Right atrium auricular region (tissue), 2 donors: ENCODE measurements around the gene ASXL1. TPM values are rescaled to one million over a fixed set of nuclear protein-coding genes. Genes with fewer than 3 reads are reported as not detected.
A peak's percentile ranks its signal among the peaks of the same experiment; 100 is the strongest.

Source experiments
- DNase-seq: peaks from one replicate; pipeline ENCODE4 v3.0.0-alpha.2; 2019; ENCODE audit warnings: low spot score
- H3K27ac ChIP-seq, 2 donors: fragments of 200-600 bp; sonication (generic); 1 replicate in 1 of 2; 2 replicates in 1 of 2; pipeline ENCODE4 v1.5.1; 2016 to 2019
- H3K27me3 ChIP-seq, 2 donors: fragments of 200-600 bp; sonication (generic); one replicate each; pipeline versions ENCODE4 v1.5.1 to v1.6.0; 2017 to 2019
- H3K36me3 ChIP-seq: fragments of 200-600 bp; sonication (generic); one replicate; pipeline ENCODE4 v1.5.1; 2016
- H3K4me1 ChIP-seq, 2 donors: fragments of 200-600 bp; sonication (generic); one replicate each; pipeline versions ENCODE4 v1.5.1 to v1.6.0; 2017 to 2019
- H3K4me3 ChIP-seq, 2 donors: fragments of 200-600 bp; sonication (generic); 1 replicate in 1 of 2; 2 replicates in 1 of 2; pipeline ENCODE4 v1.5.1; 2017 to 2019; ENCODE audit warnings: mild to moderate bottlenecking in 1 of 2, moderate library complexity in 1 of 2
- H3K9me3 ChIP-seq, 2 donors: fragments of 200-600 bp; sonication (generic); one replicate each; pipeline ENCODE4 v1.5.1; 2019
- CTCF ChIP-seq, 2 donors: fragments of 200-600 bp; sonication (generic); IDR thresholded peaks; one replicate each; pipeline ENCODE4 v1.5.1; 2019; ENCODE audit warnings: antibody characterized with exemption in 2 of 2
- total RNA-seq, 2 donors: library from RNA; depleted of rRNA; stranded (reverse); fragments of >200 nt; gene quantifications; one replicate each; pipeline ENCODE4 v1.1.0, GENCODE V29; 2016

ASXL1 gene
- total RNA-seq, 2 donors from 2014 or later: 15.9 to 30.5 TPM

GRCh38 chr20:32434434-32434833 is 76.3 kb downstream of the ASXL1 start:
- TF ChIP-seq CTCF (IDR thresholded peaks at IDR 0.05): no peak
- no peaks in the 10 kb centered on the region for H3K9me3 ChIP-seq
- no peak overlapping the region for H3K4me3 ChIP-seq
- no peaks in the 10 kb centered on the region for H3K27me3 ChIP-seq
- DNase-seq: peak; percentile 52
- H3K4me1 ChIP-seq: peaks cover 0 to 31% of the 10 kb centered on the region in 2 donors
- H3K27ac ChIP-seq: peak overlapping the region; percentile 10 to 23
- H3K36me3 ChIP-seq: peaks cover 100% of the 10 kb centered on the region

- TF ChIP-seq CTCF (IDR thresholded peaks at IDR 0.05): no peak
- H3K4me3 ChIP-seq: no peak overlapping the region
- peaks cover 0 to 31% of the 10 kb centered on the region in 2 donors for H3K4me1 ChIP-seq
- DNase-seq: peak; percentile 32
- no peak overlapping the region for H3K27ac ChIP-seq
- H3K36me3 ChIP-seq: peaks cover 95% of the 10 kb centered on the region
- H3K27me3 ChIP-seq: no peaks in the 10 kb centered on the region
- no peaks in the 10 kb centered on the region for H3K9me3 ChIP-seq
These were observed 77.4 kb downstream of the ASXL1 start for GRCh38 chr20:32435449-32436107.

GRCh38 chr20:32436142-32436861 is 78.2 kb downstream of the ASXL1 start:
- H3K4me3 ChIP-seq: no peak overlapping the region
- TF ChIP-seq CTCF (IDR thresholded peaks at IDR 0.05): no peak
- no peak for DNase-seq
- peaks cover 0 to 31% of the 10 kb centered on the region in 2 donors for H3K4me1 ChIP-seq
- no peak overlapping the region for H3K27ac ChIP-seq
- H3K36me3 ChIP-seq: peaks cover 88% of the 10 kb centered on the region
- no peaks in the 10 kb centered on the region for H3K9me3 ChIP-seq
- H3K27me3 ChIP-seq: no peaks in the 10 kb centered on the region

- Histone ChIP-seq H3K36me3 (peaks cover 87% of the 10 kb centered on the region), H3K4me1 (peaks cover 0 to 27% of the 10 kb centered on the region in 2 donors), H3K9me3 (no peaks in the 10 kb centered on the region), H3K27me3 (no peaks in the 10 kb centered on the region), H3K4me3 (no peak overlapping the region), H3K27ac (no peak overlapping the region)
- TF ChIP-seq CTCF (IDR thresholded peaks at IDR 0.05): no peak
- DNase-seq: peak; percentile 28
These were observed 78.8 kb downstream of the ASXL1 start for GRCh38 chr20:32436968-32437367.

GRCh38 chr20:32437391-32438074 is 79.4 kb downstream of the ASXL1 start:
- Histone ChIP-seq H3K27me3 (no peaks in the 10 kb centered on the region), H3K27ac (no peak overlapping the region), H3K9me3 (no peaks in the 10 kb centered on the region), H3K4me1 (peaks cover 0 to 21% of the 10 kb centered on the region in 2 donors), H3K4me3 (no peak overlapping the region), H3K36me3 (peaks cover 81% of the 10 kb centered on the region)
- DNase-seq: peak; percentile 28
- no peak for TF ChIP-seq CTCF (IDR thresholded peaks at IDR 0.05)
